Gastroesophageal sphincter (tissue), 3 donors: Measurements from ENCODE around the gene PIP4K2B.

ENCODE experiments used
- POLR2A ChIP-seq, 2 donors: fragments of 450-650 bp; IDR thresholded peaks; one replicate each; pipeline ENCODE4 v1.6.1; 2017; ENCODE audit warnings: antibody characterized with exemption in 2 of 2, mild to moderate bottlenecking in 2 of 2, moderate library complexity in 1 of 2
- TF ChIP-seq, protein P1 (sequence below), 4 experiments: fragments of 200-600 bp in 2 of 4; fragments of 450-650 bp in 2 of 4; sonication (generic) in 1 of 4; IDR thresholded peaks; one replicate each; pipeline ENCODE4 v1.5.1; 2017 to 2019; ENCODE audit warnings: antibody characterized with exemption in 4 of 4, mild to moderate bottlenecking in 2 of 4, moderate library complexity in 2 of 4

GRCh38 chr17:38750044-38750311, 49.4 kb downstream of the PIP4K2B start:
- TF ChIP-seq POLR2A (IDR thresholded peaks at IDR 0.05): no peak
- TF ChIP-seq, protein P1, sequence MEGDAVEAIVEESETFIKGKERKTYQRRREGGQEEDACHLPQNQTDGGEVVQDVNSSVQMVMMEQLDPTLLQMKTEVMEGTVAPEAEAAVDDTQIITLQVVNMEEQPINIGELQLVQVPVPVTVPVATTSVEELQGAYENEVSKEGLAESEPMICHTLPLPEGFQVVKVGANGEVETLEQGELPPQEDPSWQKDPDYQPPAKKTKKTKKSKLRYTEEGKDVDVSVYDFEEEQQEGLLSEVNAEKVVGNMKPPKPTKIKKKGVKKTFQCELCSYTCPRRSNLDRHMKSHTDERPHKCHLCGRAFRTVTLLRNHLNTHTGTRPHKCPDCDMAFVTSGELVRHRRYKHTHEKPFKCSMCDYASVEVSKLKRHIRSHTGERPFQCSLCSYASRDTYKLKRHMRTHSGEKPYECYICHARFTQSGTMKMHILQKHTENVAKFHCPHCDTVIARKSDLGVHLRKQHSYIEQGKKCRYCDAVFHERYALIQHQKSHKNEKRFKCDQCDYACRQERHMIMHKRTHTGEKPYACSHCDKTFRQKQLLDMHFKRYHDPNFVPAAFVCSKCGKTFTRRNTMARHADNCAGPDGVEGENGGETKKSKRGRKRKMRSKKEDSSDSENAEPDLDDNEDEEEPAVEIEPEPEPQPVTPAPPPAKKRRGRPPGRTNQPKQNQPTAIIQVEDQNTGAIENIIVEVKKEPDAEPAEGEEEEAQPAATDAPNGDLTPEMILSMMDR (IDR thresholded peaks at IDR 0.05): no peak
